K562 (cell line): ENCODE data around the gene TCIRG1. TPM values are rescaled to one million over a fixed set of nuclear protein-coding genes. Genes with fewer than 3 reads are reported as not detected.
A peak's percentile ranks its signal among the peaks of the same experiment; 100 is the strongest.

ENCODE experiments used
- ADNP ChIP-seq: fragments of 200-800 bp; sonication (Bioruptor generic); IDR thresholded peaks from 2 replicates; pipeline ENCODE4 v1.6.1; 2016; ENCODE audit warnings: missing genetic modification characterization, missing compliant biosample characterization
- CREM ChIP-seq: IDR thresholded peaks from 2 replicates; pipeline ENCODE4 v1.6.1; 2014; ENCODE audit warnings: antibody characterized with exemption, low read depth
- HNRNPL ChIP-seq: fragments of 200-400 bp; formaldehyde crosslinking; IDR thresholded peaks from 2 replicates; pipeline ENCODE4 v1.6.1; 2017; ENCODE audit warnings: low read depth, mild to moderate bottlenecking, low read length
- L3MBTL2 ChIP-seq: fragments of 450-650 bp; IDR thresholded peaks from 2 replicates; pipeline ENCODE4 v1.6.1; 2016; ENCODE audit warnings: mild to moderate bottlenecking, moderate library complexity
- MTA3 ChIP-seq: fragments of 450-650 bp; formaldehyde crosslinking; IDR thresholded peaks from 2 replicates; pipeline ENCODE4 v1.6.1; 2017; ENCODE audit warnings: mild to moderate bottlenecking, borderline replicate concordance
- MYC ChIP-seq, 2 experiments: fragments of 250-450 bp in 1 of 2; sonication (Bioruptor Pico) in 1 of 2; IDR thresholded peaks; 2 replicates each; pipeline versions ENCODE4 v1.5.1 to v1.6.1; 2012 to 2021; ENCODE audit warnings: low read depth in 2 of 2, borderline replicate concordance in 1 of 2, improper control_type of control experiment in 1 of 2, low read length in 1 of 2, mild to moderate bottlenecking in 1 of 2, moderate library complexity in 1 of 2
- PRDM10 ChIP-seq: fragments of 450-650 bp; IDR thresholded peaks from 2 replicates; pipeline ENCODE4 v1.6.1; 2018; ENCODE audit not compliant: partially characterized antibody
- PTTG1 ChIP-seq: fragments of 450-650 bp; IDR thresholded peaks from 2 replicates; pipeline ENCODE4 v1.6.1; 2016; ENCODE audit warnings: low read depth, mild to moderate bottlenecking, missing genetic modification characterization, missing compliant biosample characterization
- SOX6 ChIP-seq: fragments of 450-650 bp; IDR thresholded peaks from 2 replicates; pipeline ENCODE4 v1.6.1; 2014; ENCODE audit warnings: mild to moderate bottlenecking
- SPI1 ChIP-seq: IDR thresholded peaks from 2 replicates; pipeline ENCODE4 v1.6.1; 2011; ENCODE audit warnings: low read depth, low read length, control low read depth, borderline replicate concordance
- ZFPM2 ChIP-seq: fragments of 250-450 bp; sonication (Bioruptor Pico); IDR thresholded peaks from 2 replicates; pipeline ENCODE4 v1.5.1; 2022; ENCODE audit warnings: mild to moderate bottlenecking
- polyA plus RNA-seq, 8 experiments: library from polyadenylated mRNA; depleted of rRNA in 4 of 8; stranded (reverse) in 5 of 8; unstranded in 3 of 8; fragments of >200 nt; fragmentation: Nextera tagmentation in 2 of 8; fragmentation: Illumina TruSeq in 1 of 8; extraction: Ambion mirVana in 2 of 8; extraction: Trizol in 1 of 8; gene quantifications; 2 replicates each; pipeline versions ENCODE4 v1.2.1 to v1.2.3, GENCODE V29; 2011 to 2014; ENCODE audit warnings: inconsistent platforms in 1 of 8, missing spikeins in 1 of 8
- total RNA-seq, 7 experiments: library from RNA; depleted of rRNA in 6 of 7; stranded (reverse); fragments of >200 nt in 6 of 7; fragmentation: Illumina TruSeq in 2 of 7; extraction: Trizol in 2 of 7; gene quantifications; 2 replicates each; pipeline versions ENCODE4 v1.2.1 to v1.2.3, GENCODE V29; 2011 to 2021; ENCODE audit warnings: low replicate concordance in 1 of 7
- TF ChIP-seq, protein P1 (sequence below), 2 experiments: fragments of 450-650 bp; formaldehyde crosslinking in 1 of 2; IDR thresholded peaks; 2 replicates each; pipeline versions ENCODE4 v1.4.0 to v1.6.1; 2014 to 2020; ENCODE audit warnings: mild to moderate bottlenecking in 2 of 2, borderline replicate concordance in 1 of 2, low read depth in 1 of 2
- TF ChIP-seq, protein P2 (sequence below): sonication (generic); formaldehyde crosslinking; IDR thresholded peaks from 2 replicates; pipeline ENCODE4 v1.8.0; 2023; ENCODE audit warnings: mild to moderate bottlenecking, missing genetic modification reagents

The TCIRG1 gene
- total and polyA plus RNA-seq, 9 of the 15 experiments (the other 6 are each of a cell fraction or from before 2014, with no cell fraction given), result 0.49 to 143 (median 24.4) TPM

DNA sequence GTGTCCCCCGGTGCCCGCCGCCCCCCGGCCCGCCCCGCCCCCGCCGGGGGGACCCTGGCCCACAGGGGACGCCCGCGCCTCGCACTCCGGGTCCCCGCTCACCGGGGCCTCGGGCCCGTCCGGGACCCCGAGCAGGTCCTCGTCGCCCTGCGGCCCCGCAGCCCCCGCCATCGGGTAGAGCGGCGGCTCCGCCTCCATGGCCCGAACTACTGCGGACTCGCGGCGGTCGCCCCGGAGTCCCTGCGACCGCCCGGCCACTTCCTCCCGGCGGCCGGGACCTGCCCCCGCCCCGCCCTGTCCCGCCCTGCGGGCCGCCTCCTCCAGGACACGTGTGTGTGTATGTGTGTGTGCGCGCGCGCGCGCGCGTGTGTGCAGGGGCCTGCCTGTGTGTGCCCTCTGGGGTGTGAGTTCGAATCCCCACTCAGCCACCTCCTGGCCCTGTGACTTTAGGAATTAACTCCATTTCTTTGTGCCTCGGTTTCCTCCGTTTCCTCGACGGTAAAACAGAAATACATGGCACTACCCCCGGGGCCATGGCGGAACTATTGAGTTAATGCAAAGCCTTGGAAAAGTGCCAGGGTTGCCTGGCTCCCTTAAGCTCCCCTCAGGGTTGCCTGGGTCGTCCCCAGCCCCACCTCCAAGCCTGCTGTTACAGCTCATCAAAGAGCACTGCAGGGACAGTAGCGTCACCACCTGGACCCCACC, 34.8 kb upstream of the TCIRG1 start, which contains the start of gene UNC93B1 (continued):
- TF ChIP-seq, protein P1, sequence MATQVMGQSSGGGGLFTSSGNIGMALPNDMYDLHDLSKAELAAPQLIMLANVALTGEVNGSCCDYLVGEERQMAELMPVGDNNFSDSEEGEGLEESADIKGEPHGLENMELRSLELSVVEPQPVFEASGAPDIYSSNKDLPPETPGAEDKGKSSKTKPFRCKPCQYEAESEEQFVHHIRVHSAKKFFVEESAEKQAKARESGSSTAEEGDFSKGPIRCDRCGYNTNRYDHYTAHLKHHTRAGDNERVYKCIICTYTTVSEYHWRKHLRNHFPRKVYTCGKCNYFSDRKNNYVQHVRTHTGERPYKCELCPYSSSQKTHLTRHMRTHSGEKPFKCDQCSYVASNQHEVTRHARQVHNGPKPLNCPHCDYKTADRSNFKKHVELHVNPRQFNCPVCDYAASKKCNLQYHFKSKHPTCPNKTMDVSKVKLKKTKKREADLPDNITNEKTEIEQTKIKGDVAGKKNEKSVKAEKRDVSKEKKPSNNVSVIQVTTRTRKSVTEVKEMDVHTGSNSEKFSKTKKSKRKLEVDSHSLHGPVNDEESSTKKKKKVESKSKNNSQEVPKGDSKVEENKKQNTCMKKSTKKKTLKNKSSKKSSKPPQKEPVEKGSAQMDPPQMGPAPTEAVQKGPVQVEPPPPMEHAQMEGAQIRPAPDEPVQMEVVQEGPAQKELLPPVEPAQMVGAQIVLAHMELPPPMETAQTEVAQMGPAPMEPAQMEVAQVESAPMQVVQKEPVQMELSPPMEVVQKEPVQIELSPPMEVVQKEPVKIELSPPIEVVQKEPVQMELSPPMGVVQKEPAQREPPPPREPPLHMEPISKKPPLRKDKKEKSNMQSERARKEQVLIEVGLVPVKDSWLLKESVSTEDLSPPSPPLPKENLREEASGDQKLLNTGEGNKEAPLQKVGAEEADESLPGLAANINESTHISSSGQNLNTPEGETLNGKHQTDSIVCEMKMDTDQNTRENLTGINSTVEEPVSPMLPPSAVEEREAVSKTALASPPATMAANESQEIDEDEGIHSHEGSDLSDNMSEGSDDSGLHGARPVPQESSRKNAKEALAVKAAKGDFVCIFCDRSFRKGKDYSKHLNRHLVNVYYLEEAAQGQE (IDR thresholded peaks at IDR 0.05; ENCODE audit: borderline replicate concordance), result no peak
- TF ChIP-seq, protein P1 (CRISPR knock-in tag; IDR thresholded peaks at IDR 0.05; ENCODE audit: low read depth), result 0 out of 2 replicates have a peak, but pooled peaks have one; percentile 57
- peak; percentile 92 for TF ChIP-seq MYC (IDR thresholded peaks at IDR 0.05; ENCODE audit: low read depth, low read length)
- TF ChIP-seq MYC (CRISPR knock-in tag; IDR thresholded peaks at IDR 0.05; ENCODE audit: borderline replicate concordance, low read depth), result 0 out of 2 replicates have a peak, but pooled peaks have one; percentile 56
- TF ChIP-seq L3MBTL2, result peak; percentile 69
- TF ChIP-seq PTTG1, result no peak
- TF ChIP-seq ADNP, result peak; percentile 93
- TF ChIP-seq CREM, result peak; percentile 64; the same call in 1 of the 2 replicates
- peak; percentile 88 for TF ChIP-seq SPI1
- 0 out of 2 replicates have a peak, but pooled peaks have one; percentile 42 for TF ChIP-seq MTA3
- TF ChIP-seq, protein P2, sequence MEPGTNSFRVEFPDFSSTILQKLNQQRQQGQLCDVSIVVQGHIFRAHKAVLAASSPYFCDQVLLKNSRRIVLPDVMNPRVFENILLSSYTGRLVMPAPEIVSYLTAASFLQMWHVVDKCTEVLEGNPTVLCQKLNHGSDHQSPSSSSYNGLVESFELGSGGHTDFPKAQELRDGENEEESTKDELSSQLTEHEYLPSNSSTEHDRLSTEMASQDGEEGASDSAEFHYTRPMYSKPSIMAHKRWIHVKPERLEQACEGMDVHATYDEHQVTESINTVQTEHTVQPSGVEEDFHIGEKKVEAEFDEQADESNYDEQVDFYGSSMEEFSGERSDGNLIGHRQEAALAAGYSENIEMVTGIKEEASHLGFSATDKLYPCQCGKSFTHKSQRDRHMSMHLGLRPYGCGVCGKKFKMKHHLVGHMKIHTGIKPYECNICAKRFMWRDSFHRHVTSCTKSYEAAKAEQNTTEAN (CRISPR knock-in tag), result peak; percentile 38; the same call in 1 of the 2 replicates
- peak; percentile 34; the same call in 1 of the 2 replicates for TF ChIP-seq SOX6
- peak; percentile 11 for TF ChIP-seq PRDM10
- TF ChIP-seq ZFPM2, result no peak
- no peak for TF ChIP-seq HNRNPL
